MCF 10A (cell line): ENCODE results near the gene MYOM1. TPM values are rescaled to one million over a fixed set of nuclear protein-coding genes. Genes with fewer than 3 reads are reported as not detected.
A peak's percentile ranks its signal among the peaks of the same experiment; 100 is the strongest.

ENCODE experiments used
- BruUV-seq: library from RNA; stranded (reverse); fragments of 400-500 nt; replicated peaks from 2 replicates; lab custom pipeline; 2021; lab: Mats Ljungman, UMichigan
- CTCF ChIA-PET: fragments of 300-600 bp; sonication (Branson Sonifier 250); formaldehyde crosslinking; extraction: SDS; loops from one replicate; lab custom pipeline; 2021; ENCODE audit warnings: antibody characterized with exemption, inconsistent platforms; lab: Yijun Ruan, JAX
- POLR2A ChIA-PET: fragments of 300-600, 350-650 bp; sonication (Branson Sonifier 250); formaldehyde crosslinking; extraction: SDS; loops from one replicate; lab custom pipeline; 2020; ENCODE audit warnings: antibody characterized with exemption, inconsistent platforms; lab: Yijun Ruan, JAX
- DNase-seq: peaks from one replicate; pipeline ENCODE4 v3.0.0-alpha.2; 2018; ENCODE audit not compliant: unreplicated experiment
- H3K27ac Mint-ChIP-seq: one replicate; pipeline ENCODE4 v1.8.0; 2022; ENCODE audit warnings: mild to moderate bottlenecking, low read depth, mixed read lengths; ENCODE audit not compliant: unreplicated experiment
- H3K27me3 Mint-ChIP-seq: one replicate; pipeline ENCODE4 v1.8.0; 2022; ENCODE audit warnings: mixed read lengths; ENCODE audit not compliant: insufficient read depth, unreplicated experiment
- H3K36me3 Mint-ChIP-seq: one replicate; pipeline ENCODE4 v1.8.0; 2022; ENCODE audit warnings: mild to moderate bottlenecking, moderate library complexity, mixed read lengths; ENCODE audit not compliant: insufficient read depth, unreplicated experiment
- H3K4me1 Mint-ChIP-seq: one replicate; pipeline ENCODE4 v1.8.0; 2022; ENCODE audit warnings: mixed read lengths; ENCODE audit not compliant: insufficient read depth, unreplicated experiment
- H3K4me3 Mint-ChIP-seq: one replicate; pipeline ENCODE4 v1.8.0; 2022; ENCODE audit warnings: mild to moderate bottlenecking, moderate library complexity, mixed read lengths; ENCODE audit not compliant: unreplicated experiment
- H3K9me3 Mint-ChIP-seq: one replicate; pipeline ENCODE4 v1.8.0; 2022; ENCODE audit warnings: mixed read lengths; ENCODE audit not compliant: unreplicated experiment
- CTCF ChIP-seq: fragments of 200-600 bp; IDR thresholded peaks from one replicate; pipeline ENCODE4 v1.8.0; 2022; ENCODE audit warnings: antibody characterized with exemption, mild to moderate bottlenecking; ENCODE audit not compliant: unreplicated experiment
- intact Hi-C: fragments of 100-400 bp; cut with micrococcal nuclease; formaldehyde crosslinking; loops from 2 replicates; pipeline ENCODE4 v1.14.1; 2022
- total RNA-seq: library from RNA; stranded (reverse); gene quantifications from 2 replicates; pipeline ENCODE4 v1.2.3, GENCODE V29; 2022

MYOM1 gene
- total RNA-seq, 1 experiment from 2014 or later, result 0.21 TPM

GRCh38 chr18:3254725-3255124, 35.0 kb upstream of the MYOM1 start:
- peaks cover 91% of the 10 kb centered on the region for H3K36me3 Mint-ChIP-seq
- no peak for DNase-seq
- CTCF ChIA-PET, result interaction anchor here (1.0 kb wide), 1 partner anchor 410 kb away, joined by 5 read pairs; no protein-coding TSS in a partner anchor
- H3K27ac Mint-ChIP-seq, result no peak overlapping the region
- BruUV-seq, result no TSS peak
- TF ChIP-seq CTCF, result no peak
- no peaks in the 10 kb centered on the region for H3K9me3 Mint-ChIP-seq
- no peak overlapping the region for H3K4me3 Mint-ChIP-seq
- no peaks in the 10 kb centered on the region for H3K27me3 Mint-ChIP-seq
- peaks cover 22% of the 10 kb centered on the region for H3K4me1 Mint-ChIP-seq
- POLR2A ChIA-PET, result interaction anchor here (0.8 to 3.3 kb wide), 4 partner anchors 9 to 349 kb away, joined by 3 to 12 read pairs (median 4); partner anchors contain the start of gene TGIF1
- intact Hi-C loops, result no loop called here

GRCh38 chr18:3252843-3253242, 33.1 kb upstream of the MYOM1 start:
- Mint-ChIP-seq H3K4me1 (peaks cover 18% of the 10 kb centered on the region), H3K4me3 (no peak overlapping the region), H3K27ac (no peak overlapping the region)

GRCh38 chr18:3251963-3252277, 32.2 kb upstream of the MYOM1 start:
- no peaks in the 10 kb centered on the region for H3K27me3 Mint-ChIP-seq
- ChIA-PET POLR2A (interaction anchor here (0.8 to 9.0 kb wide), 9 partner anchors 9 to 415 kb away, joined by 3 to 250 read pairs (median 4); partner anchors contain the start of genes MYL12B and TGIF1), CTCF (interaction anchor here (0.6 to 1.2 kb wide), 2 partner anchors 9 to 255 kb away, joined by 3 to 5 read pairs; no protein-coding TSS in a partner anchor)
- no peak for DNase-seq
- peaks cover 76% of the 10 kb centered on the region for H3K36me3 Mint-ChIP-seq
- no peaks in the 10 kb centered on the region for H3K9me3 Mint-ChIP-seq
- no peak for TF ChIP-seq CTCF
- BruUV-seq, result no TSS peak
- H3K4me3 Mint-ChIP-seq, result no peak overlapping the region
- peaks cover 18% of the 10 kb centered on the region for H3K4me1 Mint-ChIP-seq
- intact Hi-C loops, result no loop called here
- H3K27ac Mint-ChIP-seq, result peak overlapping the region; percentile 23

More at GRCh38 chr18:3252843-3253242, 33.1 kb upstream of the MYOM1 start:
- no peak for DNase-seq
- POLR2A ChIA-PET, result interaction anchor here (0.7 to 9.0 kb wide), 8 partner anchors 8 to 370 kb away, joined by 3 to 250 read pairs (median 4); partner anchors contain the start of genes MYL12B and TGIF1
- Mint-ChIP-seq H3K36me3 (peaks cover 85% of the 10 kb centered on the region), H3K9me3 (no peaks in the 10 kb centered on the region), H3K27me3 (no peaks in the 10 kb centered on the region)
- BruUV-seq, result no TSS peak
- TF ChIP-seq CTCF, result no peak
- intact Hi-C loops, result no loop called here
- CTCF ChIA-PET, result interaction anchor here (1.2 kb wide), 1 partner anchor 8 kb away, joined by 5 read pairs; no protein-coding TSS in a partner anchor

- TF ChIP-seq CTCF, result no peak
- POLR2A ChIA-PET, result interaction anchor here (0.6 to 9.0 kb wide), 16 partner anchors 9 to 415 kb away, joined by 3 to 250 read pairs (median 5); partner anchors contain the start of genes MYL12B and TGIF1
- H3K4me1 Mint-ChIP-seq, result peaks cover 17% of the 10 kb centered on the region
- intact Hi-C loops, result no loop called here
- BruUV-seq, result no TSS peak
- no peaks in the 10 kb centered on the region for H3K27me3 Mint-ChIP-seq
- H3K4me3 Mint-ChIP-seq, result no peak overlapping the region
- H3K36me3 Mint-ChIP-seq, result peaks cover 71% of the 10 kb centered on the region
- H3K9me3 Mint-ChIP-seq, result no peaks in the 10 kb centered on the region
- CTCF ChIA-PET, result interaction anchor here (0.9 to 1.0 kb wide), 3 partner anchors 196 to 415 kb away, joined by 3 to 4 read pairs (median 4); no protein-coding TSS in a partner anchor
- DNase-seq, result no peak
- H3K27ac Mint-ChIP-seq, result peak overlapping the region; percentile 23
Measured at GRCh38 chr18:3251249-3251962, 31.6 kb upstream of the MYOM1 start.
